ENCODE data around the gene USP5. TPM values are rescaled to one million over a fixed set of nuclear protein-coding genes. Genes with fewer than 3 reads are reported as not detected.

Gene USP5
- total RNA-seq, 3 donors from 2014 or later (not counting 1 experiment from before 2014, with no cell fraction given) = 48.3 to 67.2 (median 57.2) TPM

GRCh38 chr12:6851153-6851920 lies 613 bp upstream of the USP5 start, which contains the start of gene CDCA3:
Gene CDCA3 (minus strand): TSS chr12:6851286. CDS start chr12:6850952, 334 bp downstream.
- peak within 1 kb of the TSS; percentile 95 for H3K27ac ChIP-seq (ENCODE audit: low read length)
- Mint-ChIP-seq H3K27ac (peak within 1 kb of the TSS; percentile 95 to 99), H3K27me3 (ENCODE audit: low read depth in 2 of 2) (no peaks in the 10 kb centered on the region), H3K9me3 (no peaks in the 10 kb centered on the region), H3K4me3 (peak within 1 kb of the TSS; percentile 91), H3K36me3 (no peaks in the 10 kb centered on the region), H3K4me1 (peaks cover 8 to 43% of the 10 kb centered on the region in 2 donors)
- H3K4me1 ChIP-seq (ENCODE audit: control insufficient read depth, insufficient read depth, low read length) = peaks cover 22% of the 10 kb centered on the region
- WGBS (ENCODE audit: insufficient coverage) = under 1% methylated on average over 37 of the region's 37 CpGs
- H3K27me3 ChIP-seq (ENCODE audit: control insufficient read depth, insufficient read depth, low read length) = no peaks in the 10 kb centered on the region
- intact Hi-C loops (cut with micrococcal nuclease) = no loop called here
- ATAC-seq (peak; percentile 49 to 71 (median 55)), DNase-seq (peak; percentile 84 to 97)
- H3K4me3 ChIP-seq (ENCODE audit: low read length) = peak within 1 kb of the TSS; percentile 76
- H3K36me3 ChIP-seq (ENCODE audit: control insufficient read depth, insufficient read depth, low read length) = peaks cover 7% of the 10 kb centered on the region
- no peak for TF ChIP-seq CTCF (IDR thresholded peaks at IDR 0.05)
- no peaks in the 10 kb centered on the region for H3K9me3 ChIP-seq (ENCODE audit: control insufficient read depth, insufficient read depth, low read length)

- WGBS (ENCODE audit: insufficient coverage) = 0% methylated on average over 15 of the region's 18 CpGs
- intact Hi-C loops (cut with micrococcal nuclease) = loop anchor here (1.0 kb wide), 8 partner anchors 16 to 190 kb away; partner anchors contain the start of genes EMG1, ING4, LPCAT3 and MLF2
These were observed 853 bp downstream of the USP5 start for GRCh38 chr12:6852651-6853354.

GRCh38 chr12:6853626-6854025 lies 1.7 kb downstream of the USP5 start:
- ATAC-seq (no peak), DNase-seq (no peak)
- no peak overlapping the region for H3K4me3 ChIP-seq (ENCODE audit: low read length)
- no peak for TF ChIP-seq CTCF (IDR thresholded peaks at IDR 0.05)
- no peak overlapping the region for H3K27ac ChIP-seq (ENCODE audit: low read length)
- H3K27me3 ChIP-seq (ENCODE audit: control insufficient read depth, insufficient read depth, low read length) = no peaks in the 10 kb centered on the region
- H3K36me3 ChIP-seq (ENCODE audit: control insufficient read depth, insufficient read depth, low read length) = peaks cover 29% of the 10 kb centered on the region
- Mint-ChIP-seq H3K9me3 (no peaks in the 10 kb centered on the region), H3K27ac (peak overlapping the region; percentile 21 to 95), H3K4me3 (peak overlapping the region; percentile 66), H3K27me3 (ENCODE audit: low read depth in 2 of 2) (no peaks in the 10 kb centered on the region), H3K36me3 (no peaks in the 10 kb centered on the region), H3K4me1 (peaks cover 8 to 43% of the 10 kb centered on the region in 2 donors)
- no peaks in the 10 kb centered on the region for H3K9me3 ChIP-seq (ENCODE audit: control insufficient read depth, insufficient read depth, low read length)
- H3K4me1 ChIP-seq (ENCODE audit: control insufficient read depth, insufficient read depth, low read length) = peaks cover 22% of the 10 kb centered on the region
- intact Hi-C loops (cut with micrococcal nuclease) = no loop called here
- WGBS (ENCODE audit: insufficient coverage) = 100% methylated on average over 1 of the region's 1 CpG

More at GRCh38 chr12:6852651-6853354, 853 bp downstream of the USP5 start:
- Histone ChIP-seq H3K9me3 (ENCODE audit: control insufficient read depth, insufficient read depth, low read length) (no peaks in the 10 kb centered on the region), H3K27me3 (ENCODE audit: control insufficient read depth, insufficient read depth, low read length) (no peaks in the 10 kb centered on the region), H3K4me3 (ENCODE audit: low read length) (peak overlapping the region; percentile 76), H3K36me3 (ENCODE audit: control insufficient read depth, insufficient read depth, low read length) (peaks cover 20% of the 10 kb centered on the region), H3K27ac (ENCODE audit: low read length) (peak overlapping the region; percentile 20), H3K4me1 (ENCODE audit: control insufficient read depth, insufficient read depth, low read length) (peaks cover 22% of the 10 kb centered on the region)
- Mint-ChIP-seq H3K9me3 (no peaks in the 10 kb centered on the region), H3K27ac (peak overlapping the region; percentile 95 to 99), H3K27me3 (ENCODE audit: low read depth in 2 of 2) (no peaks in the 10 kb centered on the region), H3K4me1 (peaks cover 8 to 43% of the 10 kb centered on the region in 2 donors), H3K4me3 (peak overlapping the region; percentile 91), H3K36me3 (no peaks in the 10 kb centered on the region)
- ATAC-seq (no peak), DNase-seq (peak in 1 of 2 donors; percentile 75)
- TF ChIP-seq CTCF (IDR thresholded peaks at IDR 0.05) = no peak

All from natural killer cell (primary cell).